GM20000 (cell line): ENCODE results near the gene CDON.

Experiments
- DNase-seq: peaks from one replicate; pipeline ENCODE4 v3.0.0; 2012; ENCODE audit warnings: low spot score
- TF ChIP-seq, protein P1 (sequence below): IDR thresholded peaks from 2 replicates; pipeline ENCODE4 v1.5.1; 2012; ENCODE audit warnings: mild to moderate bottlenecking, control low read depth; ENCODE audit errors: extremely low read depth, missing control alignments

CDON gene

DNA sequence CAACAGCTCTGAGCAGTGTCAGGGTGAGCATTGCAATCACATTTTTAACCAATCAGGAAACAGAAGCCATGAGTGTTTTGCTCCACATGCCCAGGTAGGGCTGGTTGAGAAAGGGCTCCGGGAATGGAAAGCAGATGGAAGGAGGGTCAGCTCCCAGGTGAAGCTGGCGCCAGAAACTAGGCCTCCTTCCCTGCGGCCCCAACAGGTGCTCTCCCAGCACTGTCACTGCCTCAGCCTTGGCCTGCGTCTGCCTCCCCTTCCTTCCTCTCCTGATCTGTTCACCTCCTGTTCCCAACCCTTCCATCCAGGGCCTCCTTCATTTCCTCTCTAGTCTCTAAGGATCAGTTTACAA, 121.4 kb downstream of the CDON start:
- TF ChIP-seq, protein P1, sequence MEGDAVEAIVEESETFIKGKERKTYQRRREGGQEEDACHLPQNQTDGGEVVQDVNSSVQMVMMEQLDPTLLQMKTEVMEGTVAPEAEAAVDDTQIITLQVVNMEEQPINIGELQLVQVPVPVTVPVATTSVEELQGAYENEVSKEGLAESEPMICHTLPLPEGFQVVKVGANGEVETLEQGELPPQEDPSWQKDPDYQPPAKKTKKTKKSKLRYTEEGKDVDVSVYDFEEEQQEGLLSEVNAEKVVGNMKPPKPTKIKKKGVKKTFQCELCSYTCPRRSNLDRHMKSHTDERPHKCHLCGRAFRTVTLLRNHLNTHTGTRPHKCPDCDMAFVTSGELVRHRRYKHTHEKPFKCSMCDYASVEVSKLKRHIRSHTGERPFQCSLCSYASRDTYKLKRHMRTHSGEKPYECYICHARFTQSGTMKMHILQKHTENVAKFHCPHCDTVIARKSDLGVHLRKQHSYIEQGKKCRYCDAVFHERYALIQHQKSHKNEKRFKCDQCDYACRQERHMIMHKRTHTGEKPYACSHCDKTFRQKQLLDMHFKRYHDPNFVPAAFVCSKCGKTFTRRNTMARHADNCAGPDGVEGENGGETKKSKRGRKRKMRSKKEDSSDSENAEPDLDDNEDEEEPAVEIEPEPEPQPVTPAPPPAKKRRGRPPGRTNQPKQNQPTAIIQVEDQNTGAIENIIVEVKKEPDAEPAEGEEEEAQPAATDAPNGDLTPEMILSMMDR: no peak
- no peak for DNase-seq

DNA sequence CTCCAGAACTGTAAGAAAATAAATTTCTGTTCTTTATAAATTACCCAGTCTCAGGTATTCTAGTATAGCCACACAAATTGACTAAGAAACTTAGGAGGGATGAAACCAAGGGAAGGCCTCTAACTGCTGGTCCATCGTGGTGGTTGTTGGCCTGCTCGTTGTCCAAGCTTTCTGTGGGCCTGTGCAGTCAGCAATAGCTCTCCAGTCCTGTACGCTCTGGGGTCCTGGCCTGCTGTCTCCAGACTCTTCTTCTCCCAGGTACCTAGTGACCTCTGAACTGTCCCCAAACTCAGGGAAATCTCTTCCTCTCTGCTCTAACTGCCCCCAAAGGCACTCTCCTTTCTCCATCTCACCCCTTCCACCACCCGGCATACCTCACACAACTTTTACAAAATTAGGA, 122.5 kb downstream of the CDON start:
- no peak for DNase-seq
- TF ChIP-seq, protein P1: no peak

DNA sequence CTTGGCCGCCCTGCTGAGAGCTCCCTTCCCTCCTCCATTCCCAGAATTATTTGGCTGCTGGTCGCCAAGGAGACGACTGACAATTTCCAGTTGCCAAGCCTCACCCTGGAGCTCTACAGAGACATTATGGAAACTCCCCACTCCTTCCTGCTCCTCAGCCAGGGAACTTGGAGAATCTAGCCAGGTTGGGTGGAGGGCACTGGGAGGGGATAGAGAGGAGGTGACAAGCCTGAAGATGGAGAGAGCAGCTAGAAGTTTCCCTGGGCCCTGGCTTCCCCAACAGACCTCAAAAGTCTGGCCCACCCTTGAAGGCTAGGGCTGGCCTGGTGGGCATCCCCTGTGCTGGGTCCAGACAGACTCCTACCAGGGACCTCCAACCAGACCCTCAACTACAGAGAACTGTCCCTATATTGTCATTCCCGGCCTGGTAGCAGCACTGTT, 123.6 kb downstream of the CDON start:
- DNase-seq: no peak
- TF ChIP-seq, protein P1: no peak

DNA sequence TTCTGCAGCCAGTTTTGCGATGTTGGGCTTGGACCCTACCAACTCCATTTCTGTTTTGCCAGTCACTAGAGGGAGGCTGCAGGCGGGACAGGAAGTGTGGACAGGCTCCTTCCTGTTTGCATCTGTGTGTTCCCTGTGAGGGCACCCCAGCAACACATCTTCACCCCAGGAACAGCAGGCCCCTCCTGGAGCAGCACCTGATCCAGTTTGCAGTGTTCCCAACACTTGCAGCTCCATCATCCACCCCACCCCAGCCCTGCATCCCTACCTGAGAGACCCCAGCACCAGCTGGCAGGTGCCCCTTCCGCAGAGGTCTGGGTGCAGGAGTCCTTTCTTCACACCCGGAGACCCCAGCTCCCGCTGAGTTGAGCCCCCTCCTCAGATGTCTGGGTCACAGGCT, 124.2 kb downstream of the CDON start:
- TF ChIP-seq, protein P1: no peak
- DNase-seq: no peak

DNA sequence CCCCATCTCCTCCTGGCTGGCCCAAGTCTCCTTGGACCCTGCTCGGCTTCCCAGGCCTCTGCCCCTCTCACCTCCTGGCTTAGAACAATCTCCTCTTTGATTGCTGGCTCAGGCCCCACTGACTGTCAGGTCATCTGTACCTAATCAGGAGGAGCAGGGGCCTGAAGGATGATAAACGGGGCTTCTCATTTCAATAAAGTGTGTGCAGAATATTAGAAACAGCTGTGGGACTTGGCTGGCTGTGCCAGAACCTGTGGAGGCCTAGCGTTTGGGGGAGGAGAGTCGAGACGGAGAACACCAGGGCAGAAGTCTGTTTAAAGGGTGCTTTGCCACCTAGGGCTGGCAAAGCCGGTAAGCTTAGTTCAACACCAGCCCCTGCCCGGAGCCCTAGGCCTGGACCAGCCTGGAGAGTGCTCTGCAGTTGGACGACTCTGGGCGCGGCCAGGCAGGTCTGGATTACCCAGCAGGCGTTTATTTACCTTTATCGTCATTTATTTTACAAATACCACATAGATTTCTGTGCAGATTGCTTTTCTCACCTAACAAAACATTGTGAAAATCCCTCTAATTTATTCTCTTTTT, 127.0 kb downstream of the CDON start:
- TF ChIP-seq, protein P1: no peak
- no peak for DNase-seq

DNA sequence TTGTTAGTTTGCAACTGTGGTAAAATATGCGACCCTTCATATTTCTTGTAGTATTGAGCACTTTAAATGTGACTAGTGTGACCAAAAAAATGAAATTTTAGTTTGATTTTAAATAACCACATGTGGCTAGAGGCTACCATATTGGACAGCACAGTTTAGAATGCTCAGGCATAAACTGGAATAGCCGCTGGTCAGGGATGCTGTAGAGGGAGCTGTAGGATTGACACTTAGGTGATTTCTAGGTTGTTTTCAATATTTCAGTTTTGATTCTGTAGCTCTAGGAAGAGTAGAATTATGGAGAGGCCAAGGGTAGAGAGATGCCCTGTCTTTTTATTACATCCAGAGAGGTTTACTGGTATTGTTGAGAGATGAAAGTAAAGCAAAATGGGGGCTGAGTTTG, 127.6 kb downstream of the CDON start:
- TF ChIP-seq, protein P1: no peak
- DNase-seq: no peak

DNA sequence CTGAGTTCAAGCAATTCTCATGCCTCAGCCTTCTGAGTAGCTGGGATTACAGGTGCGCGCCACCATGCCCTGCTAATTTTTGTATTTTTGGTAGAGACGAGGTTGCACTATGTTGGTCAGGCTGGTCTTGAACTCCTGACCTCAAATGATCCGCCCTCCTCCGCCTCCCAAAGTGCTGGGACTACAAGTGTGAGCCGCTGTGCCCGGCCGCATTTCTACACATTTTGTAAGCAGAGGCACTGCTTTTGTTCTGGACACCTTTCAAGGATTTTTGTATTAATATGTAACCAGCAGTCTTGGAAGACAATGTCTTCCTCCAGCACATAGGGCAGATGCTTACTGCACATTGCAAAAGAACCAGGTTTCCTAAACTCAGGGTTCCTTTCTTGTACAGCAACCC, 128.2 kb downstream of the CDON start:
- no peak for DNase-seq
- TF ChIP-seq, protein P1: no peak
